Endodermal cell (in vitro differentiated cells): ENCODE results near the gene ZNF282. TPM values are rescaled to one million over a fixed set of nuclear protein-coding genes. Genes with fewer than 3 reads are reported as not detected.

Experiments
- DNase-seq: peaks from one replicate; pipeline ENCODE4 v3.0.0-alpha.2; 2017
- H3K27ac ChIP-seq: 2 replicates; pipeline ENCODE4 v1.5.1; 2013; ENCODE audit warnings: mild to moderate bottlenecking, low read depth, low read length, moderate library complexity
- H3K27me3 ChIP-seq: 2 replicates; pipeline ENCODE4 v1.6.1; 2013; ENCODE audit warnings: mild to moderate bottlenecking, low read length, moderate library complexity; ENCODE audit not compliant: insufficient read depth, control insufficient read depth, poor library complexity, severe bottlenecking
- H3K36me3 ChIP-seq: 2 replicates; pipeline ENCODE4 v1.7.0; 2013; ENCODE audit warnings: mild to moderate bottlenecking, low read length, moderate library complexity; ENCODE audit not compliant: control insufficient read depth, insufficient read depth
- H3K4me1 ChIP-seq: one replicate; pipeline ENCODE4 v1.7.0; 2013; ENCODE audit warnings: low read length; ENCODE audit not compliant: control insufficient read depth, insufficient read depth
- H3K4me3 ChIP-seq: 2 replicates; pipeline ENCODE4 v1.5.1; 2013; ENCODE audit warnings: mild to moderate bottlenecking, low read length, moderate library complexity
- H3K9ac ChIP-seq: 2 replicates; pipeline ENCODE4 v1.6.1; 2013; ENCODE audit warnings: mild to moderate bottlenecking, low read length, moderate library complexity; ENCODE audit not compliant: poor library complexity, severe bottlenecking; ENCODE audit errors: extremely low read depth
- H3K9me3 ChIP-seq: 2 replicates; pipeline ENCODE4 v1.6.1; 2013; ENCODE audit warnings: mild to moderate bottlenecking, low read length, moderate library complexity; ENCODE audit not compliant: control insufficient read depth
- H3K27ac Mint-ChIP-seq: 2 replicates; pipeline ENCODE4 v1.8.0; 2020; ENCODE audit warnings: mixed read lengths
- H3K27me3 Mint-ChIP-seq: 2 replicates; pipeline ENCODE4 v1.8.0; 2021; ENCODE audit warnings: mild to moderate bottlenecking, mixed read lengths; ENCODE audit not compliant: insufficient read depth
- H3K36me3 Mint-ChIP-seq: 2 replicates; pipeline ENCODE4 v1.8.0; 2020; ENCODE audit warnings: low read depth, mixed read lengths
- H3K4me1 Mint-ChIP-seq: 2 replicates; pipeline ENCODE4 v1.8.0; 2020; ENCODE audit warnings: mixed read lengths
- H3K4me3 Mint-ChIP-seq: 2 replicates; pipeline ENCODE4 v1.8.0; 2020; ENCODE audit warnings: mild to moderate bottlenecking, moderate library complexity, mixed read lengths
- H3K9me3 Mint-ChIP-seq: 2 replicates; pipeline ENCODE4 v1.8.0; 2020; ENCODE audit warnings: mild to moderate bottlenecking, mixed read lengths
- CTCF ChIP-seq: fragments of 200-600 bp; sonication (generic); conservative IDR thresholded peaks from 2 replicates; pipeline ENCODE4 v1.5.0; 2021; ENCODE audit warnings: antibody characterized with exemption, mild to moderate bottlenecking
- WGBS, 2 experiments: methylation state at CpG; one replicate each; pipeline versions ENCODE4 v1.1.5 to v1.1.7; 2013; ENCODE audit warnings: missing lambda C conversion rate in 2 of 2, mixed read lengths in 1 of 2; ENCODE audit not compliant: insufficient coverage in 1 of 2, insufficient read length in 1 of 2; 5-methylcytosine and 5-hydroxymethylcytosine counted together
- total RNA-seq, 2 donors: library from RNA; stranded (reverse); fragmentation: NEBNext Ultra II Directional in 1 of 2; extraction: Animal tissue kit (Norgen Biotek cat#: 25700) in 1 of 2; gene quantifications; 2 replicates in 1 of 2; 3 replicates in 1 of 2; pipeline ENCODE4 v1.2.1, GENCODE V29; 2021

Gene ZNF282
- total RNA-seq, 2 donors from 2014 or later: 28.8 to 29.8 TPM

- no peak overlapping the region for H3K27ac Mint-ChIP-seq
These were observed 66.0 kb downstream of the ZNF282 start for GRCh38 chr7:149261316-149261828.

GRCh38 chr7:149261829-149262617 is 66.7 kb downstream of the ZNF282 start, which contains the start of gene ZNF783:
ZNF783 (plus strand) TSS chr7:149262196; CDS start chr7:149262334, 138 bp downstream.
- Mint-ChIP-seq H3K9me3 (no peaks in the 10 kb centered on the region), H3K27ac (no peak within 1 kb of the TSS), H3K4me3 (peak within 1 kb of the TSS; percentile 57), H3K4me1 (no peaks in the 10 kb centered on the region), H3K27me3 (peaks cover 3% of the 10 kb centered on the region), H3K36me3 (peaks cover 15% of the 10 kb centered on the region)
- Histone ChIP-seq H3K27me3 (no peaks in the 10 kb centered on the region), H3K27ac (no peak within 1 kb of the TSS), H3K9me3 (no peaks in the 10 kb centered on the region), H3K4me1 (no peaks in the 10 kb centered on the region), H3K36me3 (peaks cover 23% of the 10 kb centered on the region), H3K9ac (peak within 1 kb of the TSS; percentile 75), H3K4me3 (peak within 1 kb of the TSS; percentile 78)
- peak; percentile 93 for TF ChIP-seq CTCF
- DNase-seq: peak; percentile 93
- WGBS, 2 experiments: 0 to 2% methylated on average over 35 to 115 of the region's 115 CpGs

More at GRCh38 chr7:149261316-149261828, 66.0 kb downstream of the ZNF282 start:
- Histone ChIP-seq H3K27me3 (no peaks in the 10 kb centered on the region), H3K36me3 (peaks cover 16% of the 10 kb centered on the region), H3K9me3 (no peaks in the 10 kb centered on the region), H3K9ac (peak overlapping the region; percentile 38), H3K4me3 (peak overlapping the region; percentile 78), H3K27ac (no peak overlapping the region), H3K4me1 (no peaks in the 10 kb centered on the region)
- DNase-seq: no peak
- peaks cover 8% of the 10 kb centered on the region for H3K36me3 Mint-ChIP-seq
- H3K4me3 Mint-ChIP-seq: peak overlapping the region; percentile 57
- H3K27me3 Mint-ChIP-seq: peaks cover 3% of the 10 kb centered on the region
- TF ChIP-seq CTCF: no peak
- no peaks in the 10 kb centered on the region for H3K9me3 Mint-ChIP-seq
- 21 to 29% methylated on average over 6 to 16 of the region's 16 CpGs for WGBS, 2 experiments
- no peaks in the 10 kb centered on the region for H3K4me1 Mint-ChIP-seq

GRCh38 chr7:149266451-149266850 is 71.1 kb downstream of the ZNF282 start:
- peaks cover 45% of the 10 kb centered on the region for H3K36me3 ChIP-seq
- no peaks in the 10 kb centered on the region for H3K9me3 ChIP-seq
- no peak overlapping the region for H3K4me3 Mint-ChIP-seq
- no peak for DNase-seq
- no peaks in the 10 kb centered on the region for H3K4me1 ChIP-seq
- H3K4me3 ChIP-seq: no peak overlapping the region
- H3K27me3 Mint-ChIP-seq: peaks cover 1% of the 10 kb centered on the region
- H3K36me3 Mint-ChIP-seq: peaks cover 46% of the 10 kb centered on the region
- TF ChIP-seq CTCF: no peak
- no peak overlapping the region for H3K27ac ChIP-seq
- no peaks in the 10 kb centered on the region for H3K9me3 Mint-ChIP-seq
- no peaks in the 10 kb centered on the region for H3K27me3 ChIP-seq
- WGBS, 2 experiments: 95 to 100% methylated on average over 8 to 21 of the region's 21 CpGs
- H3K9ac ChIP-seq: no peak overlapping the region
- no peaks in the 10 kb centered on the region for H3K4me1 Mint-ChIP-seq
- no peak overlapping the region for H3K27ac Mint-ChIP-seq
